Psoas muscle (tissue), 8 donors: ENCODE results near the gene P2RY6. TPM values are rescaled to one million over a fixed set of nuclear protein-coding genes. Genes with fewer than 3 reads are reported as not detected.

ENCODE experiments used
- ATAC-seq, 4 donors: fragments of 200-7000 bp; cut with Tn5 transposase; one replicate each; pipeline ENCODE4 v1.9.1; 2020; ENCODE audit warnings: moderate library complexity in 3 of 4, mild to moderate bottlenecking in 2 of 4
- DNase-seq, 2 donors: peaks; one replicate each; pipeline ENCODE4 v3.0.0-alpha.2; 2020
- H3K27ac ChIP-seq: fragments of 200-600 bp; one replicate; pipeline ENCODE4 v1.8.0; 2022
- H3K27me3 ChIP-seq, 3 donors: fragments of 200-600 bp in 1 of 3; one replicate each; pipeline versions ENCODE4 v1.6.1 to v1.8.0; 2013 to 2022; ENCODE audit warnings: low read length in 2 of 3, mild to moderate bottlenecking in 2 of 3, moderate library complexity in 1 of 3; ENCODE audit not compliant: insufficient read depth in 3 of 3
- H3K36me3 ChIP-seq, 2 donors: fragments of 200-600 bp in 1 of 2; one replicate each; pipeline versions ENCODE4 v1.6.1 to v1.8.0; 2013 to 2022; ENCODE audit warnings: low read depth in 1 of 2, mild to moderate bottlenecking in 1 of 2, moderate library complexity in 1 of 2; ENCODE audit not compliant: insufficient read depth in 1 of 2
- H3K4me1 ChIP-seq: fragments of 200-600 bp; one replicate; pipeline ENCODE4 v1.8.0; 2022
- H3K4me3 ChIP-seq: fragments of 200-600 bp; one replicate; pipeline ENCODE4 v1.8.0; 2022; ENCODE audit warnings: mild to moderate bottlenecking
- H3K9me3 ChIP-seq: fragments of 200-600 bp; one replicate; pipeline ENCODE4 v1.8.0; 2022
- WGBS, 3 donors: extraction: QIAGEN DNeasy Blood & Tissue Kit; methylation state at CpG; one replicate each; pipeline versions ENCODE4 v1.1.6 to v1.1.7; 2013; 5-methylcytosine and 5-hydroxymethylcytosine counted together
- intact Hi-C, 2 donors: fragments of 100-400 bp; cut with DNase I; formaldehyde crosslinking; loops; one replicate each; pipeline versions ENCODE4 v1.11.0 to v1.14.2; 2022
- polyA plus RNA-seq, 3 donors: library from polyadenylated mRNA; stranded (reverse); fragments of 200-250 nt; gene quantifications; one replicate each; pipeline ENCODE4 v1.2.3, GENCODE V29; 2013
- total RNA-seq, 4 donors: library from RNA; stranded (reverse); fragmentation: NEBNext Ultra II Directional in 2 of 4; extraction: Animal tissue kit (Norgen Biotek cat#: 25700) in 2 of 4; gene quantifications; one replicate each; pipeline versions ENCODE4 v1.2.1 to v1.2.4, GENCODE V29; 2021 to 2023
- TF ChIP-seq, protein P1 (sequence below): fragments of 200-600 bp; IDR thresholded peaks from one replicate; pipeline ENCODE4 v1.8.0; 2022; ENCODE audit warnings: antibody characterized with exemption
- donor health status: healthy with polysubstance abuse.
- donor health status: DM: no; HTN: no; CAD: no; lungs with moderate emphysema.
- donor health status: Bipolar disorder and iron deficiency.
- donor health status: healthy.
- donor health status: DM: yes; HTN: yes; CAD: no.
- donor health status: DM: no; HTN: no; CAD: no.
- donor health status: DM: no; HTN: no; CAD: no.
- donor health status: DM: yes; HTN: yes; CAD: no.

The P2RY6 gene
- total and polyA plus RNA-seq, 7 donors = 0.59 to 2.5 (median 1.3) TPM

DNA sequence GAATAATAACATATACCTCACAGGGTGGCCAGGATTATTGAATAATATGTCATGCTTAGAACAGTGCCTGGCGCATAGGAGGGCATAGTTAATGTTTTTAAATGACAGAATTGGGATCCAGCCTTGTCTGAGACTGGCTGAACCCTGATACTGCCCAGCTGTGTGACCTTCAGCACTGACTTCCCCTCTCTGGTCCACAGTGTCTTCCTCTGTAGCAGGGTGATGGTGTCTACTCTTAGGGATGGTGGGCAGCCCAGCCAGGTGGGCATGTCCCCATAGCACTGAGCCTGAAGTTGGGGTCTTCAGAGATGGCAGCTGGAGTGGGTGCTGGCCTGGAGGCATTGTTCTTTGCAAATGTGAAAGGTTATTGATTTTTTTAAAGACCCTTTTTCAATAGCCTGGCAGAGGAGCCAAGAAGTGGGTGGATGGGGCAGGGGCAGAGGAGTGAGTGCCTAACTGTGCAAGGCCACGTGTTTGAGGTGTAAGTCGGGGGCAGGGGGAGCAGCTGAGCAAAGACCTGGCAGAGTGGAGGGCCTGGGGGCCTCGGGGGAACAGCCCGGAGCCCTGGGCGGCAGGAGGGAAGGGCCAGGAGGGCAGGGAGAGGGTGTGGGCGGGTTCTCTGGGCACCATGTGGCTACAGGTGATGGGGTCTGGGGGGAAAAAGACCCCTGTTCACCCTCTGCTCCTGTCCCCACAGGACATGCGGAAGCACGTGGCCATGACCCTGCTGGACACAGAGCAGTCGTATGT is 74.2 kb downstream of the P2RY6 start:
- TF ChIP-seq, protein P1, sequence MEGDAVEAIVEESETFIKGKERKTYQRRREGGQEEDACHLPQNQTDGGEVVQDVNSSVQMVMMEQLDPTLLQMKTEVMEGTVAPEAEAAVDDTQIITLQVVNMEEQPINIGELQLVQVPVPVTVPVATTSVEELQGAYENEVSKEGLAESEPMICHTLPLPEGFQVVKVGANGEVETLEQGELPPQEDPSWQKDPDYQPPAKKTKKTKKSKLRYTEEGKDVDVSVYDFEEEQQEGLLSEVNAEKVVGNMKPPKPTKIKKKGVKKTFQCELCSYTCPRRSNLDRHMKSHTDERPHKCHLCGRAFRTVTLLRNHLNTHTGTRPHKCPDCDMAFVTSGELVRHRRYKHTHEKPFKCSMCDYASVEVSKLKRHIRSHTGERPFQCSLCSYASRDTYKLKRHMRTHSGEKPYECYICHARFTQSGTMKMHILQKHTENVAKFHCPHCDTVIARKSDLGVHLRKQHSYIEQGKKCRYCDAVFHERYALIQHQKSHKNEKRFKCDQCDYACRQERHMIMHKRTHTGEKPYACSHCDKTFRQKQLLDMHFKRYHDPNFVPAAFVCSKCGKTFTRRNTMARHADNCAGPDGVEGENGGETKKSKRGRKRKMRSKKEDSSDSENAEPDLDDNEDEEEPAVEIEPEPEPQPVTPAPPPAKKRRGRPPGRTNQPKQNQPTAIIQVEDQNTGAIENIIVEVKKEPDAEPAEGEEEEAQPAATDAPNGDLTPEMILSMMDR = no peak

GRCh38 chr11:73347067-73347466 is 74.9 kb downstream of the P2RY6 start:
- H3K27ac ChIP-seq = no peak overlapping the region
- WGBS, 3 donors = 86 to 93% (median 88%) methylated on average over 12 of the region's 12 CpGs
- DNase-seq (no peak), ATAC-seq (no peak)
- intact Hi-C loops = no loop called here
- H3K9me3 ChIP-seq = no peaks in the 10 kb centered on the region
- no peak overlapping the region for H3K4me3 ChIP-seq
- no peaks in the 10 kb centered on the region for H3K27me3 ChIP-seq
- TF ChIP-seq, protein P1 = no peak
- H3K36me3 ChIP-seq = peaks cover 0 to 8% of the 10 kb centered on the region in 2 donors
- peaks cover 17% of the 10 kb centered on the region for H3K4me1 ChIP-seq

More for the DNA sequence above, 74.2 kb downstream of the P2RY6 start:
- no peak overlapping the region for H3K27ac ChIP-seq
- no peaks in the 10 kb centered on the region for H3K9me3 ChIP-seq
- DNase-seq (no peak), ATAC-seq (no peak)
- peaks cover 17% of the 10 kb centered on the region for H3K4me1 ChIP-seq
- intact Hi-C loops = no loop called here
- no peaks in the 10 kb centered on the region for H3K27me3 ChIP-seq
- WGBS, 3 donors = 82 to 85% (median 83%) methylated on average over 10 of the region's 10 CpGs
- no peak overlapping the region for H3K4me3 ChIP-seq
- H3K36me3 ChIP-seq = peaks cover 0 to 8% of the 10 kb centered on the region in 2 donors

Other genes starting within 250 kb of the P2RY6 start
- gene FCHSD2, start 130.0 kb upstream of the P2RY6 start, total RNA-seq = 10 to 100 TPM in 3 of 4 donors, 1 to 10 TPM in 1; 9.7 to 18.5 (median 15.1) TPM
- gene FCHSD2, start 130.0 kb upstream of the P2RY6 start, polyA plus RNA-seq = 1 to 10 TPM; 5.7 to 9.6 (median 8.0) TPM
- gene P2RY2, start 54.1 kb upstream of the P2RY6 start, total RNA-seq = 10 to 100 TPM; 18.7 to 90.9 (median 43.8) TPM
- gene P2RY2, start 54.1 kb upstream of the P2RY6 start, polyA plus RNA-seq = 10 to 100 TPM; 43.8 to 50.9 (median 44.9) TPM
- 10 to 100 TPM; 10.8 to 38.4 (median 15.5) TPM for gene ARHGEF17, start 35.9 kb downstream of the P2RY6 start, total RNA-seq
- 1 to 10 TPM; 5.7 to 7.9 (median 6.9) TPM for gene ARHGEF17, start 35.9 kb downstream of the P2RY6 start, polyA plus RNA-seq
- gene RELT, start 104.1 kb downstream of the P2RY6 start, total RNA-seq = 10 to 100 TPM in 3 of 4 donors, 1 to 10 TPM in 1; 9.0 to 33.0 (median 17.2) TPM
- 10 to 100 TPM in 2 of 3 donors, 1 to 10 TPM in 1; 4.9 to 15.8 (median 15.5) TPM for gene RELT, start 104.1 kb downstream of the P2RY6 start, polyA plus RNA-seq